Osteoblast (primary cell): ENCODE measurements around the gene SCN4A. TPM values are rescaled to one million over a fixed set of nuclear protein-coding genes. Genes with fewer than 3 reads are reported as not detected.

Experiments
- DNase-seq: peaks from one replicate; pipeline ENCODE4 v3.0.0; 2011; ENCODE audit warnings: low spot score, mixed read lengths; ENCODE audit not compliant: insufficient read length; ENCODE audit errors: missing footprints
- H2AFZ ChIP-seq: 2 replicates; pipeline ENCODE4 v1.6.0; 2011; ENCODE audit warnings: mild to moderate bottlenecking, low read length
- H3K27ac ChIP-seq: 2 replicates; pipeline ENCODE4 v1.5.1; 2011; ENCODE audit warnings: mild to moderate bottlenecking, low read depth, low read length, moderate library complexity
- H3K27me3 ChIP-seq: 2 replicates; pipeline ENCODE4 v1.6.0; 2012; ENCODE audit warnings: mild to moderate bottlenecking, control low read depth, inconsistent platforms, low read length, moderate library complexity; ENCODE audit not compliant: insufficient read depth
- H3K36me3 ChIP-seq: 2 replicates; pipeline ENCODE4 v1.5.1; 2011; ENCODE audit warnings: mild to moderate bottlenecking, low read length, control low read depth, moderate library complexity; ENCODE audit not compliant: insufficient read depth
- H3K4me1 ChIP-seq: 2 replicates; pipeline ENCODE4 v1.5.1; 2011; ENCODE audit warnings: mild to moderate bottlenecking, low read length, control low read depth, moderate library complexity; ENCODE audit not compliant: insufficient read depth
- H3K4me2 ChIP-seq: 2 replicates; pipeline ENCODE4 v1.6.0; 2011; ENCODE audit warnings: mild to moderate bottlenecking, low read length; ENCODE audit not compliant: insufficient read depth
- H3K4me3 ChIP-seq: fragments of 200-600 bp; sonication (generic); 3 replicates; pipeline ENCODE4 v1.5.1; 2012; ENCODE audit warnings: mild to moderate bottlenecking, low read length, inconsistent platforms; ENCODE audit not compliant: insufficient read depth
- H3K79me2 ChIP-seq: 2 replicates; pipeline ENCODE4 v1.6.0; 2012; ENCODE audit warnings: mild to moderate bottlenecking, low read length, control low read depth, inconsistent platforms; ENCODE audit not compliant: insufficient read depth
- H3K9me3 ChIP-seq: 2 replicates; pipeline ENCODE4 v1.5.1; 2011; ENCODE audit warnings: low read depth, low read length, control low read depth
- H4K20me1 ChIP-seq: 2 replicates; pipeline ENCODE4 v1.6.0; 2012; ENCODE audit warnings: mild to moderate bottlenecking, low read length, control low read depth; ENCODE audit not compliant: insufficient read depth
- total RNA-seq: library from RNA; depleted of rRNA; stranded (reverse); fragments of >200 nt; gene quantifications from 2 replicates; pipeline ENCODE4 v1.2.3, GENCODE V29; 2012
- TF ChIP-seq, protein P1 (sequence below): IDR thresholded peaks from 2 replicates; pipeline ENCODE4 v1.5.1; 2011; ENCODE audit warnings: mild to moderate bottlenecking, low read depth, low read length, moderate library complexity; ENCODE audit errors: extremely low read depth

SCN4A gene
- total RNA-seq, 1 donor, result not detected

DNA sequence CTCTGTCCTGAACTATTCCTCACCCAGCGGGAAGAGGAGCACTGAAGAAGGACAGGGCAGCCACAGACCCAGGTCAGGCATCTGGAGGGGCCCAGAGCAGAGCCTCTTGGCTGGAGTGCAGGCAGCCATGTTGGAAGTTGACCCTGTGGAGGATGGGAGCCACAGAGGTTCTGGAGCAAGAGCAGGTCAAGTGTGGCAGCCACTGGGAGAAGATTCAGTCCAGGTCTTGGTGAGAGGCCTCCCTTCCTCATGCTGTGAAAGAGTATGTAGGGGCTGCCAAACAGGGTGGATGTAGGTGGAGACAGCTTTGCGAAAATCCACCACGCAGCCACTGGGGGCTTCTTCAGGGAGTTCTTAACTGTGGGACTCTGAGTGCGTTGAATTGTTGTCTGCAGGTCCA is 40.0 kb downstream of the SCN4A start:
- H3K9me3 ChIP-seq, result no peaks in the 10 kb centered on the region
- TF ChIP-seq, protein P1, sequence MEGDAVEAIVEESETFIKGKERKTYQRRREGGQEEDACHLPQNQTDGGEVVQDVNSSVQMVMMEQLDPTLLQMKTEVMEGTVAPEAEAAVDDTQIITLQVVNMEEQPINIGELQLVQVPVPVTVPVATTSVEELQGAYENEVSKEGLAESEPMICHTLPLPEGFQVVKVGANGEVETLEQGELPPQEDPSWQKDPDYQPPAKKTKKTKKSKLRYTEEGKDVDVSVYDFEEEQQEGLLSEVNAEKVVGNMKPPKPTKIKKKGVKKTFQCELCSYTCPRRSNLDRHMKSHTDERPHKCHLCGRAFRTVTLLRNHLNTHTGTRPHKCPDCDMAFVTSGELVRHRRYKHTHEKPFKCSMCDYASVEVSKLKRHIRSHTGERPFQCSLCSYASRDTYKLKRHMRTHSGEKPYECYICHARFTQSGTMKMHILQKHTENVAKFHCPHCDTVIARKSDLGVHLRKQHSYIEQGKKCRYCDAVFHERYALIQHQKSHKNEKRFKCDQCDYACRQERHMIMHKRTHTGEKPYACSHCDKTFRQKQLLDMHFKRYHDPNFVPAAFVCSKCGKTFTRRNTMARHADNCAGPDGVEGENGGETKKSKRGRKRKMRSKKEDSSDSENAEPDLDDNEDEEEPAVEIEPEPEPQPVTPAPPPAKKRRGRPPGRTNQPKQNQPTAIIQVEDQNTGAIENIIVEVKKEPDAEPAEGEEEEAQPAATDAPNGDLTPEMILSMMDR, result no peak
- no peak overlapping the region for H2AFZ ChIP-seq
- H3K4me2 ChIP-seq, result no peak overlapping the region
- no peaks in the 10 kb centered on the region for H3K79me2 ChIP-seq
- no peak overlapping the region for H3K4me3 ChIP-seq
- H3K27ac ChIP-seq, result no peak overlapping the region
- peaks cover 2% of the 10 kb centered on the region for H3K27me3 ChIP-seq
- H4K20me1 ChIP-seq, result no peaks in the 10 kb centered on the region
- H3K36me3 ChIP-seq, result no peaks in the 10 kb centered on the region
- no peaks in the 10 kb centered on the region for H3K4me1 ChIP-seq
- DNase-seq, result peak; percentile 71

GRCh38 chr17:63931981-63932561 is 40.6 kb downstream of the SCN4A start, which contains the start of gene CD79B:
Gene CD79B (minus strand): TSS chr17:63932331. CDS start chr17:63932261, 70 bp downstream.
- Histone ChIP-seq H2AFZ (no peak within 1 kb of the TSS), H3K79me2 (no peaks in the 10 kb centered on the region), H3K4me3 (no peak within 1 kb of the TSS), H3K4me1 (no peaks in the 10 kb centered on the region), H3K27ac (no peak within 1 kb of the TSS), H3K9me3 (no peaks in the 10 kb centered on the region), H3K36me3 (no peaks in the 10 kb centered on the region), H4K20me1 (no peaks in the 10 kb centered on the region), H3K27me3 (peaks cover 2% of the 10 kb centered on the region), H3K4me2 (no peak within 1 kb of the TSS)
- TF ChIP-seq, protein P1, result no peak
- peak; percentile 68 for DNase-seq

DNA sequence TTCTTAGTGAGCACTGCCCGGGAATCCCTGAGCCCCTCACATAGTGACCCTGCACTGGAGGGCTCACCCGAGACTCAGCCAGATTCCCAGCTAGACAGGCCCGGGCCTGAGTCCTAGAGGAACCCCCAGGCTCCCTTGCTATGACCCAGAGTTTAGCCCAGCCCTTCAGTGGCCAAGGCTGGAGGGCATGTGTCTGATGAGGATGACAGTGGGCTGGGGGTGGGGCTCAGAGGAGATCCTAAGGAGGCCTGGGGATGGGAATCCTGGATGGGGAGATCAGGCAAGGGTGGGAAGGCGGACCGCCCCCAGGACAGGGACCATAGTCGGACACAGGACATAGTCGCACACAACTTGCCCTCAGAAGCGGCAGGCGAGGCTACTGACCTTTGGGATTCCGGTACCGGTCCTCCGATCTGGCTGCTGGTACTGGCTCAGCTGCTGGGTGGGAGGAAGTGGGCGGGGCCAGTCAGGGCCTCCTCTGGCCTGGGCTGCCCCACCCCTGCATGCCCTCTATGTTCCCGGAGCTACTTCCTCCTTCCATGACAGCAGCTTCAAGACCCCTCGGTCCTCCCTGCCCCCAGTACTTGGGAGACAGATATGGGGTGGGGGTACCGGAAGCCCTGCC is 41.7 kb downstream of the SCN4A start:
- no peaks in the 10 kb centered on the region for H3K9me3 ChIP-seq
- no peak overlapping the region for H3K4me3 ChIP-seq
- H3K79me2 ChIP-seq, result no peaks in the 10 kb centered on the region
- no peak overlapping the region for H2AFZ ChIP-seq
- no peaks in the 10 kb centered on the region for H4K20me1 ChIP-seq
- no peaks in the 10 kb centered on the region for H3K4me1 ChIP-seq
- TF ChIP-seq, protein P1, result no peak
- peaks cover 2% of the 10 kb centered on the region for H3K27me3 ChIP-seq
- no peak overlapping the region for H3K4me2 ChIP-seq
- H3K27ac ChIP-seq, result no peak overlapping the region
- no peaks in the 10 kb centered on the region for H3K36me3 ChIP-seq
- peak; percentile 83 for DNase-seq

DNA sequence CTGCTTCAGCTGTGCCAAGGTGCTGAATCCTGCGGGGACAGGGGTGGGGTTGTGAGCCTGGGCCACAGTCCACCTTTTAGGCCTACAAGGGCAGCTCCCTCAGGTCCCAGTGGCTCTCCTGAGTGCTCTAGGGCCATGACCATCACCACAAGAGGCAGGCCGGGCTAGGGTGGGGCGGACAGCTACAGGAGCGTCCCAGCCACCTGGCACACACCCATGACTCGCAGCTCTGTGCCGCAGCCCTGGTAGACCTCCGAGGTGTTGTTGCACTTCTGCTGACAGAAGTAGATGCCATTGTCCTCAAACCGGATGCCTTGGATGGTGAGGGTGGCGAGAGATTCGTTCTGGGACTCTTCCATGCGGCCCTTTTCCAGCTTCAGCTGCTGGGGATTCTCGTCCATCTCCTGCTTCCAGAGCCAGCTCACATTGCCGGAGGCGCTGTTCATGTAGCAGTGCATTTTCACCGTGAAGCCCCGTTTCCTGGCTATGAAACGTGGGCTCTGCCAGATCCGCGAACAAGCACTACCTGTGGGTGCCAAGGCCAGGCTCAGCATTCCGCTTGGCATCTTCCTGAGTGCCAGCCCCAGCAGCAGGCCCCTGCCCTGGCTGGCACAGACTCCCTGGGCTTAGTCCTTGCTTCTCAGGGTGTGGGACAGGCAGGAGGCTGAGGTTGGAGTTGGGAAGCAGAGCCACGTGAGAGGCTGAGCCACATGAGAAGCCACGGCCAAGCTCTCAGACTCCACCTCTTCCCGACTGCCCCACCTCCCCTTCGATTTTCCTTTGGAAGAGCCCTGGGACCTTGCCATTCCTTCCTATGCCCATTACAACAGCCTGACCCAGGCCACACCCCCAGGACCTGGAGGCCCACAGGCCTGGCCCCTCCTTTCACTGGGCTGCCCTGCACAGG is 42.6 kb downstream of the SCN4A start:
- H3K79me2 ChIP-seq, result no peaks in the 10 kb centered on the region
- no peak overlapping the region for H3K4me2 ChIP-seq
- TF ChIP-seq, protein P1, result no peak
- H3K4me3 ChIP-seq, result no peak overlapping the region
- no peak overlapping the region for H3K27ac ChIP-seq
- H3K36me3 ChIP-seq, result no peaks in the 10 kb centered on the region
- H4K20me1 ChIP-seq, result no peaks in the 10 kb centered on the region
- peaks cover 2% of the 10 kb centered on the region for H3K27me3 ChIP-seq
- peak; percentile 46 for DNase-seq
- H3K9me3 ChIP-seq, result no peaks in the 10 kb centered on the region
- H2AFZ ChIP-seq, result no peak overlapping the region
- H3K4me1 ChIP-seq, result no peaks in the 10 kb centered on the region
